T-helper 2 cell treated with Interferon-gamma antibody and Interleukin-4, amounts not matched to agents 100 ng/mL and 5 ng/mL, for 36 hours (primary cell): ENCODE measurements around the gene EMC6. TPM values are rescaled to one million over a fixed set of nuclear protein-coding genes. Genes with fewer than 3 reads are reported as not detected.
"Not testable (repeated sequence)": the region's sequence is repeated elsewhere in the genome, so short reads cannot be mapped to it uniquely, and the experiment has no call there.

Experiments used
- intact Hi-C: fragments of 100-400 bp; cut with micrococcal nuclease; formaldehyde crosslinking; loops from one replicate; pipeline ENCODE4 v1.15.1; 2023
- total RNA-seq: library from RNA; stranded (reverse); gene quantifications from 2 replicates; pipeline ENCODE4 v1.2.3, GENCODE V29; 2022

Gene EMC6
- total RNA-seq, 1 donor from 2014 or later: 44.3 TPM

- intact Hi-C loops: no loop called here
Observed at GRCh38 chr17:3699951-3700350, 31.3 kb downstream of the EMC6 start.

GRCh38 chr17:3702041-3702539 lies 33.5 kb downstream of the EMC6 start:
- intact Hi-C loops: not testable (repeated sequence)

GRCh38 chr17:3704931-3705717 lies 36.5 kb downstream of the EMC6 start:
- intact Hi-C loops: no loop called here

DNA sequence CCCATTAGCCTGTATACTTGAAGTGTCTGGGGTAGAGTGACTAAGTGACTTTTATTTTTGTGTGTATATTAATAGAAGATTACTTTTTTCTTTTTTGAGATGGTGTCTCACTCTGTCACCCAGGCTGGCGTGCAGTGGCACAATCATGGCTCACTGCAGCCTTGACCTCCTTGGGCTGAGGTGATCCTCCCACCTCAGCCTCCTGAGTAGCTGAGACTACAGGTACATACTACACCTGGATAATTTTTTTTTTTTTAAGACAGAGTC lies 37.0 kb downstream of the EMC6 start:
- intact Hi-C loops: not testable (repeated sequence)

GRCh38 chr17:3708366-3708765 lies 39.8 kb downstream of the EMC6 start:
- intact Hi-C loops: no loop called here

DNA sequence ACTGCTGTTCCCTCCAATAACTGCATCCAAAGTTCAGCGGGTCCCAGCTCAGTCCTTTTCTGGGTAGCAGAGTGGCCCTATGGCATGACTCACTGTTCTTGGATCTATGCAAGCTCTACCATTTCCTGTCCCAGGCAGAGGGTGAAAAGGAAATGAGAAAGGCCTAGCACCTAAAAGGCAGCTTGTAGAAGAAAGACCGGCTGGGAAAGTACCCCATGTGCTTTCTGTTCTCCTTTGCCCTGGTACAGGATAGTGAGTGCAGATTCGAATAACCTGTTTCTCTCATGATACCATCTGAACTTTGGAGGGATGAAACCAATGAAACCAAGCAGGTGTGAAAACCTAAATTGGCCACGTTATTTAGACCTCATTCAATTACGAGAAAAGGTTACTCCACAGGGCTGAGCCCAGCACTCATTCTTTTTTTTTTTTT lies 42.4 kb downstream of the EMC6 start:
- intact Hi-C loops: loop anchor here (1.0 to 5.0 kb wide), 3 partner anchors 12 to 44 kb away; partner anchors contain the start of genes EMC6, HASPIN, P2RX5 and TAX1BP3

DNA sequence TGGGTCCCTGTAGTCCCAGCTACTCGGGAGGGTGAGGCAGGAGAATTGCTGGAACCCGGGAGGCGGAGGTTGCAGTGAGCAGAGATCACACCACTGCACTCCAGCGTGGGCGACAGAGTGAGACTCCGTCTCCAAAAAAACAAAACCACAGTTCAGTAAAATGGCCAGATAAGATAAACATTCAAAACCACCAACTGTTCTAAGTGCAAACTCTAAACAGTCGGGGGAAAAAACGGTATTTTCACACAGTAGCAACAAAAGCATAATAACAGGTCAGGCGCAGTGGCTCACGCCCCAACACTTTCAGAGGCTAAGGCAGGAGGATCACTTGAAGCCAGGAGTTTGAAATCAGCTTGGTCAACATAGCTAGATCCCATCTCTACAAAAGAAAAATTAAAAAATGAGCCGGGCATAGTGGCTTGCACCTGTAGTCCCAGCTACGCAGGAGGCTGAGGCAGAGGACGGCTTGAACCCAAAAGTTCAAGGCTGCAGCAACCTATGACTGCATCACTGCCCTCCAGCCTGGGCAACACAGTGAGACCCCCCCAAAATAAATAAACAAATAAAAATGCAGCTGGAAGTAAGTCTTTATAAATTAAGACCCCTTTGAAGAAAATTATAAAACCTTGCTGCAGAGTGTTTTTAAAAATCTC lies 44.3 kb downstream of the EMC6 start:
- intact Hi-C loops: loop anchor here (5.0 kb wide), 1 partner anchor 46 kb away; the partner anchor contains the start of genes EMC6 and TAX1BP3

DNA sequence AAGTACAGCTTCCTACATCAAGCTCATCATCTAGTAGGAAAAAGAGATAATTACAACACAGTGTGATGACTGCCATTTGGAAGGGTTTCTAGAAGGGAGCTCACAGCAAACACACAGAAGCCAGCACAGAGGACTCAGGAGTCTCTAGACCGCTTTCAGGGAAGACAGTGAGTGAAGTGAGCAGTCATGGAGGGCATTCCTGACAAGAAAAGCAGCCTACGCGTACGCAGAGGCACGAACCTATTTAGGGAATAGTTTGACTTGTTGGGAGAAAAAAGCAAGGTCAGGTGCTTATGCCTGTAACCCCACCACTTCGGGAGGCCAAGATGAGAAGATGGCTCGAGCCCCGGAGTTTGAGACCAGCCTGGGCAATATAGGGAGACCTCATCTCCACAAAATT lies 46.7 kb downstream of the EMC6 start:
- intact Hi-C loops: no loop called here

DNA sequence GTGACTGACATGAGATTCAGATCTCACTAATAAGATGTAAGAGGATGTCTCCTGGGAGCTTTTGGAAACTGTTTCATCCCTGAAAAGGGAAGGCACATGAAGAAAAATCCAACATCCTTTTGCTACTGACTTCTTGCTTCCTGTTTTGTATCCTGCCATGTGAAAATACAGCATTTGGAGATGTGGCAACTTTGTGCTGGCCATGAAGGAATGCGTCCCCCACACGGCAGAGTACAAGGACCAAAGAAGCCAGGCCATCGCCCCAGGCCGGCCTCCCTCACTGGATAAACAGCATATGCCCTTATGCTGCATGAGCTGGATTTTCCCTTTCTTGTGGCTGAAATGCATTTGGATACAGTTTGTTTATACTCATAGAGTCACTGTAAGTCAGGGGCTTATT lies 49.6 kb downstream of the EMC6 start:
- intact Hi-C loops: no loop called here

DNA sequence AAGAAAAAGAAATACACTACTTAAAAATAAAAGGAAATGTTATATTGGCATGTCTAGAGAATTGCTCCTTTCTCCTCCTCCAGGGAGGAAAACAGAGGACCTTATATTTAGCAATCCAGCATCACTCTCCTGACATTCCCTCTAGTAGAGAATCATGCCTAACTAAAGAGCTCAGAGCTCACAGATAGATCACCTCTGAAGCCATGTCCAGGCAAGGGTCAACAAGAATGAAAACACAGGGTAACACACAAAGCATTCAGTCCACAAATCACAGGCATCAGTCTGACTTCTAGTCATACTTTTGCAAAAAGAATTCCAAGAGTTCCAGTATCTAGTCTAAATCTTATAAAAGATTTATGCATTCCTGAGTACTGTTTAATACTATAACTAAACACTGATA lies 50.7 kb downstream of the EMC6 start:
- intact Hi-C loops: no loop called here

Other genes starting within 250 kb of the EMC6 start
- gene OR1E2, start 235.0 kb upstream of the EMC6 start, total RNA-seq: not detected in 2 replicates
- gene SPATA22, start 197.0 kb upstream of the EMC6 start, total RNA-seq: not detected in 2 replicates
- gene ASPA, start 192.8 kb upstream of the EMC6 start, total RNA-seq: not detected in 2 replicates
- 0.27 and 0.41 TPM in 2 replicates for gene TRPV3, start 111.0 kb upstream of the EMC6 start, total RNA-seq
- 5.8 and 6.3 TPM in 2 replicates for gene TRPV1, start 59.4 kb upstream of the EMC6 start, total RNA-seq
- 12.6 and 13.3 TPM in 2 replicates for gene SHPK, start 32.6 kb upstream of the EMC6 start, total RNA-seq
- gene CTNS, start 32.1 kb upstream of the EMC6 start, total RNA-seq: 24.4 and 26.9 TPM in 2 replicates
- 29.4 and 30.3 TPM in 2 replicates for gene TAX1BP3, start 234 bp upstream of the EMC6 start, total RNA-seq
- 71.5 and 73.1 TPM in 2 replicates for gene P2RX5, start 27.3 kb downstream of the EMC6 start, total RNA-seq
- gene HASPIN, start 55.1 kb downstream of the EMC6 start, total RNA-seq: 25.9 and 26.9 TPM in 2 replicates
- gene ITGAE, start 132.4 kb downstream of the EMC6 start, total RNA-seq: 34.5 TPM in 2 replicates
- gene NCBP3, start 177.4 kb downstream of the EMC6 start, total RNA-seq: 43.4 and 45.6 TPM in 2 replicates
- 3.6 and 3.7 TPM in 2 replicates for gene CAMKK1, start 224.2 kb downstream of the EMC6 start, total RNA-seq
- gene P2RX1, start 247.7 kb downstream of the EMC6 start, total RNA-seq: 2.0 and 2.5 TPM in 2 replicates